CD8-positive, alpha-beta memory T cell (primary cell): ENCODE results near the gene CPA4. TPM values are rescaled to one million over a fixed set of nuclear protein-coding genes. Genes with fewer than 3 reads are reported as not detected.

Experiments used
- CTCF ChIA-PET: fragments of 350-600 bp; sonication (Branson Sonifier 250); formaldehyde crosslinking; loops from one replicate; lab custom pipeline; 2021; ENCODE audit warnings: antibody characterized with exemption; lab: Charles Lee
- POLR2A ChIA-PET: fragments of 350-600 bp; sonication (Branson Sonifier 250); formaldehyde crosslinking; loops from one replicate; lab custom pipeline; 2021; ENCODE audit warnings: antibody characterized with exemption; lab: Charles Lee
- DNase-seq, 5 donors: peaks; one replicate each; pipeline versions ENCODE4 v3.0.0 to v3.0.0-alpha.2; 2020 to 2022; ENCODE audit warnings: mixed read lengths in 1 of 5
- H3K27ac ChIP-seq: one replicate; pipeline ENCODE4 v1.7.0; 2013; ENCODE audit warnings: low read depth, mild to moderate bottlenecking, low read length, moderate library complexity
- H3K27me3 ChIP-seq: 2 replicates; pipeline ENCODE4 v1.7.0; 2013; ENCODE audit warnings: low read length, mild to moderate bottlenecking; ENCODE audit not compliant: insufficient read depth, poor library complexity, severe bottlenecking
- H3K36me3 ChIP-seq: 2 replicates; pipeline ENCODE4 v1.7.0; 2013; ENCODE audit warnings: mild to moderate bottlenecking, low read length, moderate library complexity; ENCODE audit not compliant: insufficient read depth
- H3K4me1 ChIP-seq: 2 replicates; pipeline ENCODE4 v1.7.0; 2013; ENCODE audit warnings: mild to moderate bottlenecking, low read length, moderate library complexity; ENCODE audit not compliant: insufficient read depth
- H3K4me3 ChIP-seq: 2 replicates; pipeline ENCODE4 v1.7.0; 2013; ENCODE audit warnings: mild to moderate bottlenecking, low read length
- H3K9me3 ChIP-seq: 2 replicates; pipeline ENCODE4 v1.7.0; 2013; ENCODE audit warnings: mild to moderate bottlenecking, low read length
- H3K27ac Mint-ChIP-seq, 8 donors: one replicate each; pipeline ENCODE4 v1.8.0; 2020 to 2021; ENCODE audit warnings: mixed read lengths in 8 of 8, mild to moderate bottlenecking in 6 of 8, inconsistent platforms in 3 of 8, moderate library complexity in 3 of 8
- H3K27me3 Mint-ChIP-seq, 2 donors: one replicate each; pipeline ENCODE4 v1.8.0; 2020 to 2021; ENCODE audit warnings: mixed read lengths in 2 of 2, mild to moderate bottlenecking in 1 of 2, moderate library complexity in 1 of 2
- H3K36me3 Mint-ChIP-seq, 3 donors: one replicate each; pipeline ENCODE4 v1.8.0; 2020 to 2021; ENCODE audit warnings: mixed read lengths in 3 of 3, inconsistent platforms in 1 of 3, mild to moderate bottlenecking in 1 of 3
- H3K4me1 Mint-ChIP-seq, 3 donors: one replicate each; pipeline ENCODE4 v1.8.0; 2020 to 2021; ENCODE audit warnings: mixed read lengths in 3 of 3, inconsistent platforms in 1 of 3, mild to moderate bottlenecking in 1 of 3
- H3K4me3 Mint-ChIP-seq, 7 donors: one replicate each; pipeline ENCODE4 v1.8.0; 2020 to 2021; ENCODE audit warnings: mixed read lengths in 7 of 7, mild to moderate bottlenecking in 6 of 7, moderate library complexity in 4 of 7, inconsistent platforms in 2 of 7
- H3K9me3 Mint-ChIP-seq, 5 donors: one replicate each; pipeline ENCODE4 v1.8.0; 2020 to 2022; ENCODE audit warnings: mixed read lengths in 5 of 5, mild to moderate bottlenecking in 3 of 5, moderate library complexity in 2 of 5, inconsistent platforms in 1 of 5
- polyA plus RNA-seq: library from polyadenylated mRNA; unstranded; fragments of 300-500 nt; fragmentation: Illumina TruSeq; gene quantifications from one replicate; pipeline ENCODE4 v1.2.3, GENCODE V29; 2021
- total RNA-seq, 2 experiments: library from RNA; stranded (reverse); gene quantifications; one replicate each; pipeline ENCODE4 v1.2.3, GENCODE V29; 2021

Gene CPA4
- total and polyA plus RNA-seq, 3 experiments from 2014 or later, result not detected

- Mint-ChIP-seq H3K4me3 (no peak overlapping the region), H3K27me3 (peaks cover 10 to 31% of the 10 kb centered on the region in 2 donors), H3K4me1 (no peaks in the 10 kb centered on the region), H3K27ac (no peak overlapping the region), H3K9me3 (no peaks in the 10 kb centered on the region), H3K36me3 (no peaks in the 10 kb centered on the region)
- Histone ChIP-seq H3K9me3 (no peaks in the 10 kb centered on the region), H3K27ac (no peak overlapping the region), H3K4me3 (no peak overlapping the region), H3K27me3 (peaks cover 8% of the 10 kb centered on the region), H3K36me3 (no peaks in the 10 kb centered on the region), H3K4me1 (no peaks in the 10 kb centered on the region)
- no peak for DNase-seq
- ChIA-PET CTCF (no interaction called here), POLR2A (no interaction called here)
Observed at GRCh38 chr7:130299866-130300265, 6.9 kb downstream of the CPA4 start.

DNA sequence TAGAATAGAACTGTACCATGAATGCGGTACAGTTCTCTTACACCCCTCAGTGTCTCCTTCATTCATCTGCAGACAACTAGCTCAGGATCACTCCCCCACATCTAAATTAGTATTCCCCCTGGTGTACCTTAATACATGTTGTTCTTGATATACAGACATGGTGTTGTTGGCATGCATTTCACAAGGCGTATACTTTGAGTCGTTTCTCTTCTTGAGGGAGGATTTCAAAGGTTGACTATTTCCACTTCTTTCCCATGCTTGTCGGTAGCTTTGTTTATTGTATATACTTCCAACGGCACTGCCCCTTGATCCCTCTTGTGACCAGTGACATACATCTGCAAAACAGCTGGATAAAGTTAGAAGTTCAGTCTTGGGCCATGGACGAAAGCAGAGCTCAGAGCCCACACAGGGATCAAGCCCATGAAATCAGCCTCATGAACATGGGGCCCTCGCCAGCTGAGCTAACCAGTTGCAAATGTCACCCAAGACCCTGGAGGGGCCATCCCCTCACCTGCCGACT lies 8.6 kb downstream of the CPA4 start:
- ChIA-PET CTCF (no interaction called here), POLR2A (no interaction called here)
- no peaks in the 10 kb centered on the region for H3K36me3 Mint-ChIP-seq
- DNase-seq, result no peak
- no peaks in the 10 kb centered on the region for H3K4me1 Mint-ChIP-seq
- no peaks in the 10 kb centered on the region for H3K9me3 ChIP-seq
- no peak overlapping the region for H3K4me3 Mint-ChIP-seq
- H3K27me3 ChIP-seq, result peaks cover 8% of the 10 kb centered on the region
- H3K36me3 ChIP-seq, result no peaks in the 10 kb centered on the region
- H3K9me3 Mint-ChIP-seq, result no peaks in the 10 kb centered on the region
- H3K4me3 ChIP-seq, result no peak overlapping the region
- H3K27ac Mint-ChIP-seq, result no peak overlapping the region
- H3K27me3 Mint-ChIP-seq, result peaks cover 7 to 25% of the 10 kb centered on the region in 2 donors
- H3K27ac ChIP-seq, result no peak overlapping the region
- no peaks in the 10 kb centered on the region for H3K4me1 ChIP-seq

- H3K4me1 ChIP-seq, result no peaks in the 10 kb centered on the region
- no peaks in the 10 kb centered on the region for H3K36me3 ChIP-seq
- CTCF ChIA-PET, result interaction anchor here (0.6 kb wide), 1 partner anchor 455 kb away, joined by 4 read pairs; no protein-coding TSS in a partner anchor
- Mint-ChIP-seq H3K27ac (no peak overlapping the region), H3K9me3 (no peaks in the 10 kb centered on the region), H3K4me1 (no peaks in the 10 kb centered on the region), H3K4me3 (no peak overlapping the region), H3K36me3 (no peaks in the 10 kb centered on the region), H3K27me3 (peaks cover 7 to 25% of the 10 kb centered on the region in 2 donors)
- H3K4me3 ChIP-seq, result no peak overlapping the region
- H3K27ac ChIP-seq, result no peak overlapping the region
- DNase-seq, result no peak
- H3K27me3 ChIP-seq, result peaks cover 8% of the 10 kb centered on the region
- H3K9me3 ChIP-seq, result no peaks in the 10 kb centered on the region
- POLR2A ChIA-PET, result no interaction called here
Observed at GRCh38 chr7:130302649-130303048, 9.7 kb downstream of the CPA4 start.

- Mint-ChIP-seq H3K36me3 (no peaks in the 10 kb centered on the region), H3K4me1 (no peaks in the 10 kb centered on the region), H3K27ac (no peak overlapping the region), H3K9me3 (no peaks in the 10 kb centered on the region), H3K27me3 (peaks cover 7 to 25% of the 10 kb centered on the region in 2 donors), H3K4me3 (no peak overlapping the region)
- H3K4me1 ChIP-seq, result no peaks in the 10 kb centered on the region
- no peak overlapping the region for H3K27ac ChIP-seq
- peaks cover 8% of the 10 kb centered on the region for H3K27me3 ChIP-seq
- H3K36me3 ChIP-seq, result no peaks in the 10 kb centered on the region
- H3K4me3 ChIP-seq, result no peak overlapping the region
- ChIA-PET CTCF (no interaction called here), POLR2A (no interaction called here)
- H3K9me3 ChIP-seq, result no peaks in the 10 kb centered on the region
- DNase-seq, result no peak
Observed at GRCh38 chr7:130303127-130303526, 10.2 kb downstream of the CPA4 start.

GRCh38 chr7:130303551-130303950 lies 10.6 kb downstream of the CPA4 start:
- no peak overlapping the region for H3K27ac Mint-ChIP-seq
- H3K27me3 ChIP-seq, result peaks cover 8% of the 10 kb centered on the region
- ChIA-PET POLR2A (no interaction called here), CTCF (no interaction called here)
- peaks cover 7 to 25% of the 10 kb centered on the region in 2 donors for H3K27me3 Mint-ChIP-seq
- H3K4me1 ChIP-seq, result no peaks in the 10 kb centered on the region
- no peaks in the 10 kb centered on the region for H3K36me3 Mint-ChIP-seq
- H3K9me3 Mint-ChIP-seq, result no peaks in the 10 kb centered on the region
- no peak for DNase-seq
- H3K9me3 ChIP-seq, result no peaks in the 10 kb centered on the region
- H3K36me3 ChIP-seq, result no peaks in the 10 kb centered on the region
- no peak overlapping the region for H3K4me3 Mint-ChIP-seq
- no peaks in the 10 kb centered on the region for H3K4me1 Mint-ChIP-seq
- no peak overlapping the region for H3K4me3 ChIP-seq
- no peak overlapping the region for H3K27ac ChIP-seq

- POLR2A ChIA-PET, result no interaction called here
- Mint-ChIP-seq H3K4me1 (no peaks in the 10 kb centered on the region), H3K4me3 (no peak overlapping the region), H3K27ac (no peak overlapping the region), H3K36me3 (no peaks in the 10 kb centered on the region), H3K27me3 (peaks cover 7 to 25% of the 10 kb centered on the region in 2 donors), H3K9me3 (no peaks in the 10 kb centered on the region)
- Histone ChIP-seq H3K4me1 (no peaks in the 10 kb centered on the region), H3K4me3 (no peak overlapping the region), H3K9me3 (no peaks in the 10 kb centered on the region), H3K36me3 (no peaks in the 10 kb centered on the region), H3K27me3 (peaks cover 8% of the 10 kb centered on the region), H3K27ac (no peak overlapping the region)
- CTCF ChIA-PET, result no interaction called here
- no peak for DNase-seq
Observed at GRCh38 chr7:130303982-130304381, 11.0 kb downstream of the CPA4 start.

DNA sequence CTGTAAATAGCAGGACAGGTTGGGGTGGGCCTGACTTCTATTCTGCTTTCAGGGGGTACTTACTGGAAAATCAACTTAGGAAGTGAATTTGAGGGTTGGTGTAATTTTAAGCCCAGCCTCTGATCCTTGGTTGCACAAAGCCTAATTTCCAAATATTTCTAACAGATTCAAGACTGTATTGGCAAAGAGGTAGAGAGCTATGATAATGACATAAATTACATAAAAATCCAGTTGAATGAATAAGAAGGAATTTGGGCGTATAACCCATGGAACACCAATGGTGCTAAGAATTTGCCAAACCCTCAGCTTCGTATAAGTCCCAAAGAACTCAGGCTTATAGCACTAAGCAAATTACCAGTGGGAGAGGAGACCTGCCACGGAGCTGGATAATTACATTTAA lies 11.9 kb downstream of the CPA4 start:
- Histone ChIP-seq H3K4me1 (no peaks in the 10 kb centered on the region), H3K27ac (no peak overlapping the region), H3K9me3 (no peaks in the 10 kb centered on the region), H3K36me3 (no peaks in the 10 kb centered on the region), H3K4me3 (no peak overlapping the region), H3K27me3 (peaks cover 8% of the 10 kb centered on the region)
- Mint-ChIP-seq H3K27me3 (peaks cover 8 to 29% of the 10 kb centered on the region in 2 donors), H3K9me3 (no peaks in the 10 kb centered on the region), H3K4me3 (no peak overlapping the region), H3K27ac (no peak overlapping the region), H3K36me3 (no peaks in the 10 kb centered on the region), H3K4me1 (no peaks in the 10 kb centered on the region)
- CTCF ChIA-PET, result no interaction called here
- POLR2A ChIA-PET, result no interaction called here
- no peak for DNase-seq

DNA sequence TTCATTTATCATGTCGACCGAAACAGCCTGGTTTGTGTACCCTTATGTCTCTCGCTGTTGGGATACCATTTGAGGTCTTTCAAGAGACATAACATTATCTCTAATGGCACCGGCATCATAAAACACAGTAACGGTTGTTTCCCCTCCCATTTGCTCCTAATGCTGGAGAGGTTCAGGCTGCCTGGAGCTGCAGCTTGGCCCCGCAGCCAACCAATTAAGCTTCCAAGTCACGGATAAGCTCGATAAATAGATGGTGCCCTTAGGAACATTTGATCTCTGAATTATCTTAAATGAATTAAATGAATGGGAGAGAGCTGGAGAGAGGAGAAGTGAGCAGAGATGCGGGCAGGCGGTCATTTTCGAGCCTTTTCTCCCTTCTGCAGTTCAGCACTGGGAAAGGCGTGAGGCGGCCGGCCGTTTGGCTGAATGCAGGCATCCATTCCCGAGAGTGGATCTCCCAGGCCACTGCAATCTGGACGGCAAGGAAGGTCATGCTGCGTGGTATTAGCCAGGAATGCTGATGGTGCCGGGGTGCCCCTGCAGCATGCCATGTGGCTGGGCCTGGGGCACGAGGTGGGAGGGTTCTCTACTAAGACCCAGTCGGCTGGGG lies 12.6 kb downstream of the CPA4 start:
- Histone ChIP-seq H3K4me3 (no peak overlapping the region), H3K27me3 (peaks cover 8% of the 10 kb centered on the region), H3K4me1 (no peaks in the 10 kb centered on the region), H3K9me3 (no peaks in the 10 kb centered on the region), H3K27ac (no peak overlapping the region), H3K36me3 (no peaks in the 10 kb centered on the region)
- H3K4me3 Mint-ChIP-seq, result no peak overlapping the region
- no peak for DNase-seq
- ChIA-PET CTCF (no interaction called here), POLR2A (no interaction called here)
- H3K4me1 Mint-ChIP-seq, result no peaks in the 10 kb centered on the region
- H3K9me3 Mint-ChIP-seq, result no peaks in the 10 kb centered on the region
- H3K36me3 Mint-ChIP-seq, result no peaks in the 10 kb centered on the region
- no peak overlapping the region for H3K27ac Mint-ChIP-seq
- H3K27me3 Mint-ChIP-seq, result peaks cover 8 to 28% of the 10 kb centered on the region in 2 donors
